Central memory CD4-positive, alpha-beta T cell (primary cell): Measurements from ENCODE around the gene CACNG5.

Experiments
- DNase-seq: peaks from one replicate; pipeline ENCODE4 v3.0.0; 2022

CACNG5 gene

DNA sequence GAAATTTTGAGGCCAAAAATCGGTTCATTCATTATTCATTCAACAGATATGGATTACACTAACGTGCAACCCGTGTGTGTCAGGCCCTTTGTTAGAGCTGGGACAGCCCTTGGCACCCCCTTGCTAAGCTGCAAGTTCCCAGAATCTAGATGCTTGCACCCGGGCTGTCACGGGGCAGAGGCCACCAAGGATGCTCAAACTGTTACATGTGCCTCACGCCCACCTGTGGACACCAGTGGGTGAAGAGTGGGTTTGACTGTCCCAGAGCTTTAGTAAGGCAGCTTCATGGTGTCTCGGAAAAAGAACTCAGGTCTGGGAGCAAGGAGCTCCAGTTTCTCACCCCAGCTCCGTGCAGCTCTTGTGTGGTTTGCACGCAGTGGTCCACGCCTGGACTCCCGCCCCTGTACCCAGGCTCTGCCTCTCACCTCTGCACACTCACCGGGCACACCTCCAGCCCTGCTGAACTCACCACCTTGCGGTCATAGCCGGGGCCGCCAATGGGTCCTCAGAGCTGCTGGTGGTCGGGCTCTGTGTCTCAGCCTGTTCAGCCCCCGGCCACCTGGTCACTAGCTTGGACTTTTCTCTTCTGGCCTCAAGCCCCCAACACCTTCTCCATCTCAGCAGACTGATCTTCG lies 75.9 kb downstream of the CACNG5 start:
- no peak for DNase-seq

DNA sequence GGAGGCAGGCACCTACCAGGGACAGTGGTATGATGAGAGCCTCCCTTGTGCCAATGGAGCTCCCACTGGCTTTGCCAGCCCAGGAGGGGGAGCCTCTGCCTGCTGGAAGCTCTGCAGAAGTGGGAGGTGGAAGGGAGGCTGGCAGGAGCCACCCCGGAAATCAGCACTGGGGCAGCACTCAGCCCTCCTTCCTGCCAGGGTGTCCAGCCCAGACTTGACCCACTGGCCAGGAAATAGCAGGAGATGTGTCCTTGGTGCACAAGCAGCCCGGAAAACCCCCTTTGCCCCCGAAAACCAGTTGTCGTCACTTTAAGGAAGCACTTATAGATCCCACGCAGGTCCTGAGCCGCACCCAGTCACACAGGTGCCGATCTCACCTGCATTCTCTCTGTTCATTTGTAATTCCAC lies 80.3 kb downstream of the CACNG5 start:
- DNase-seq: no peak

DNA sequence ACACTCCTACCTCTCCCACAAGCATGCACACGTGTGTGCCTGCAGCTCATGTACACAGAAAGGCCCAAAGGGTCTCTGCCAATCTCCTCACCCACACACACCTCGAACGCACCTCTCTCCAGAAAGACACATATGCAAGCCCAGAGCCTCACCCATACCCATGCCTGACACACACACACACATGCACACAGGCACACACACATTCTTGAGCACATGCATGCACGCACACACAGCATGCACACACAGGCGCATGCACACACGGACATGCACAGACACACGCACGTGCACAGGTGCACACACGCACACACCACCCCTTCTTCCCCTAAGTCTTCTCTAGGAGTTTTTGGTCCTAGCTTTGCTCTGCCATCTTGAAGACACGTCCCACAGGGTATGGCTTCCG lies 80.9 kb downstream of the CACNG5 start:
- no peak for DNase-seq

DNA sequence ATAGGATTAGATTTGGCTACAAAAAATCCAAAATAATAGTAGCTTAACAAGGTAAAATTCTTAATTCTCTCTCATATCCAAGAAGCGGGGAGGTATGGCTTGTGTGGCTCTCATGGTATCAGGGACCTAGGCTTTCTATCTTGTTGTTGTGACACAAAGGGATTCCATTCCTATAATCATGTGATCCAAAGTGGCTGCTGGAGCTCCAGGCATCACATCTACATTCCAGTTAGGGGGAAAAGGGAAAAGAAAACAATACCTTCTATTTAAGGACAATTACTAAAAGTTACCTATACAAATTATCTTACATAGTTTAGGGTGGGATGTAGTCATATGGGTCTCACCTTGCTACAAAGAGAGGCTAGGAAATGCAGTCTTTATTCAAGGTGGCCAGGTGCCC lies 82.0 kb downstream of the CACNG5 start:
- no peak for DNase-seq

DNA sequence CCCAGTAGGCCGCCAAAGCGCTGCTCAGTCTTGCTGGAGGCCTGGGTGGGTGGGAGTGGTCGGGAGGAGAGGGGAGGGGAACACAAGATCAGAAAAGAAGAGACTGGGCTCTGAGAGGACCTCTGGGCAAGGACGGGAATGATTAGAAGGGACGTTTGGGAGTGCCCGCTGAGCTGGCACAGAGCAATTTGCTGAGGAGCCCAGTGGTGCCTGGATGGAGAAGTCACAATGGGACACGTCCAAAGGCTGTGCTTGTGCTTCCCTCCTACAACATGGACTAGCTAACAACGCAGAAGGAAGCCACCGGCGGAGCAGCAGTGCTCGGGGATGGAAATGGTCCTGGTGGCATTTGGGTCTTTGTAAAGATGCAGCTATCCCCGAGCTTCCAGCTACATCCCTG lies 84.0 kb downstream of the CACNG5 start:
- no peak for DNase-seq

DNA sequence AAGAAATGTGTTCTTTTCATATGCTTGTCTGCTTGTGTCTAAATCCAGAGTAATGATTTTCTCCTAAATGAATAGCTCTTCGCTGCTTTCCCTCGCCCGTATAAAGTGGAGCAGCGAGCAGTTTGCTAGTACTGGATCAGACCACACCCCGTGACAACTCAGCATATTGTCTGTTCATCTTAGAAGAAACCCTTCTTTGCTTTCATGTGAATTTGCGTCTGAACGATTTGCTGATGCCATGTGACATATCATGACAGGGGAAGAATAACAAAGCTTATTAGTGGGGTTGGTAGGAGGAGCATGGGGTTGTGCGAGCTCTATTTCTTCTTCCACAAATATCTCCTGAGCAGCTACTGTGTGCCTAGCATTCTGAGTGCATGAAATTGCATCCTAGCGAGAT lies 85.5 kb downstream of the CACNG5 start:
- DNase-seq: no peak

DNA sequence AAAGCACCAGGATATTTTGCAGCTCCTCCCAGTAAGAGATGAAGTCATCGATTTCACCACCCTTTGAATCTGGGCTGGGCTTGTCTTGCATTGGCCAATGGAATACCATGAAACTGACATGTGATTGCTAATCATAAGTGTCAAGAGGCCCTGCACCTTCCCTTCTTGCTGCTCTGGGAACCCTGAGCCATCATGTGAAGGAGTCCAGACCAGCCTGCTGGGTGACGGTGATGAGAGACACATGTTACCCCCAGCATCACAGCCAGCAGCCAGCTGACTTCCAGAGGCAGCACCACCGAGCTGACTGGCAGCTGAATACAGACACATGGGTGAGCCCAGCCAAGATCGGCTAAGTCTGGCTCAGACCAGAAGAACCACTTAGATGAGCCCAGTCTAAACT lies 86.0 kb downstream of the CACNG5 start:
- DNase-seq: no peak

DNA sequence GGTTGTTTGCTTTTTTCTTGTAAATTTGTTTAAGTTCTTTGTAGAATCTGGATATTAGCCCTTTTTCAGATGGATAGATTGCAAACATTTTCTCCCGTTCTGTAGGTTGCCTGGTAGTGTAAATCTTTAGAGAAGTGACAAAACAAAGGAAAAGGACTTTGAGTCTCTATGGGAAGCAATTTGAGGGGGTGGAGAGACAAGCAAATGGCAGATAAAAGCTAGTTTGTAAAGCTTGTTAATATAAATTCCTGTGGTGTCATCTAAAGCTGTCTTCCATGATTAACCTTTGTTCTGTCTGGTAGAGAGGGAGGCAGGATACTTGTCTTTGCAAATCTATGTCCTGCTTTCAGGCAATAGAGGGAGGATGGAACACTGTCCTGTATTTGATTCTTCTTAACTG lies 89.0 kb downstream of the CACNG5 start:
- DNase-seq: no peak

DNA sequence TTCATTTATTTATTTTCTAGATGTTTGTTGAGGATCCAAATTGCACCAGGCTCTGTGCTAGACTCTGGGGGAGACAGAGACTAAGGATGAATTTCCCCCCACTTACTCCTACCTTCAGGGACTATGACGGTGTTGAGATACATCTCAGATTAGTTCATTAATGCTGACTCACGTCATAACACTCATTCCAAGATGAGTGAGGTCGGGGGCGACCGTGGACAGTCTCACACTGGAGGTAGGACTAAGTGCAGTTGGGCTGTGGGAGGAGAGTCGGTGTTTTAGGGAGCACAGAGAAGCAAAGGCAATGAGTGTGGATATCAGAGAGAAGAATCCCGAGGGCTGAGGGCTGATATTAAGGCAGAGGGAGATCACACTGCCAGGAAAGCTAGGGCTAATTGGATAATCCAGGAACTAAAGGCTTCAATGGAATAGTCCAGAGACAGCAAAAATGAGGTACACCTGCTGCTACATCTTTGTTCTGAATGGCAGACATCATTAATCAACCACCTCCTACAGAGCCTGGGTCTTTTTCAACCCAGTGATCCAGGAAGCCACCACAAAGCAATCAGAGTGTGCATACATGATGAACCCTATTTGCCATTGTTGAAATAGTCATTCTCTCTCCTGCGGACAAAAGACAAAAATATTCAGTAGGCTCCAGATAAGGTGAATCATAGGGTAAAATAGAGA lies 91.0 kb downstream of the CACNG5 start:
- no peak for DNase-seq

DNA sequence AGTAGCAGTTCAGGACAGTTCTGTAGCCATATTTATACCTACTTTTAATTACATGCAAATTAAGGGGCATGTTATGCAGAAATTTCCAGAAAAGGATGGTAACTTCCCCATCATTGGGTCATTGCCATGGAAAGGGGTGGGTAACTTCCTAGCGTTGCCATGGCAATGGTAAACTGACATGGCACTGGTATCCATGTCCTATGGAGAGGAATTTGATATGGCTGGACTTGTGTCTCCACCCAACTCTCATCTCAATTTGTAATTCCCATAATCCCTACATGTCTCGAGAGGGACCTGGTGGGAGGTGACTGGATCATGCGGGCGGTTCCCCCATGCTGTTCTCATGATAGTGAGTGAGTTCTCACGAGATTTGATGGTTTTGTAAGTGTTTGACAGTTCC lies 94.0 kb downstream of the CACNG5 start:
- no peak for DNase-seq

DNA sequence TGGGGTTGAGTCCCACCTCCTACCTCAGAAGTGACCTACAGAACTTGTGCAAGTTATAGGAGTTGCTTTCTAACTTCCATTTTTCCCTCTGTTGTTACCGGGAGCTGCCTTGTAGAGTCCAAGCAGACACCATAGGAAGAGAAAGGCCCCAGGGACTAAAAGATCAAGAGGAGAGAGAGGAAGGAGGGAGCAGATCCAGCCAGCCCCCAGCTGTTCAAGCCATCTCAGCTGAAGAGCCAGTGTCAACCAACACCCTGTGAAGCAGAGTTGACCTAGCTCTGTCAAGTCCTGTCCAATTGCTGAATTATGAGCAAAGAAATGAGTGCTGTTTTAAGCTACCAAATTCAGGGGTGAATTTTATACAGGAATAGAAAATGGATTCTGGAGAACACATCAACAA lies 94.7 kb downstream of the CACNG5 start:
- no peak for DNase-seq

DNA sequence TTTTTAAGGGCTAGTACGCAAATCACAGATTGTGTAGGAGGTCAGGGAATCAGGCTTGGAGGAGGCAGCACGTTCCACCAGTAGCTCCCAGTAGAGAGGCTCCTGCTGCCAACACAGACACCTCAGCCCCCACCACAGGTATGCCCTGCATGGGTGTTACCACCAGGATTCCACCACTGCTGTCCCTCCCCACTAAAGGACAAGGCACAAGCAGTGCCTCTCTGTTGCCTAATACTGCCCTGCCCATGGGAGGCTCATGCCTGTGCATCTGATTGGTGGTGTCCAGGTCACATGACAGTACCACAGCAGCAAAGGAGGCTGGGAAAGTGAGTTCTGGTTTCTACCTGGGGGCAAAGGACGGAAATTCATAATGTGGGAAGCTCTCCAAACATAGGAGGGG lies 96.0 kb downstream of the CACNG5 start:
- DNase-seq: no peak

DNA sequence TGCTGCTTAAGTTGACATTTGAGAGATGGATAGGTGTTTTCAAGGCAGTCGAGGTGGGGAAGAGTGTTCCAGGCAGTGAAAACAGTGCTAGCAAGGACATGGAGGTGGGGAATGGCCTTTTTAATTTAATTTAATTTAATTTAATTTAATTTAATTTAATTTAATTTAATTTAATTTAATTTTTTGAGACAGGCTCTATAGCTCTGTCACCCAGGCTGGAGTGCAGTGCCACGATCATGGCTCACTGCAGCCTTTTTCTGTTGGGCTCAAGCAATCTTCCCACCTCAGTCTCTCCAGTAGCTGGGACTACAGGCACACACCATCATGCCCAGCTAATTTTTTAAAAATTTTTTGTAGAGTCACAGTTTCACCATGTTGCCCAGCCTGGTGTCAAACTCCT lies 97.4 kb downstream of the CACNG5 start:
- DNase-seq: no peak

DNA sequence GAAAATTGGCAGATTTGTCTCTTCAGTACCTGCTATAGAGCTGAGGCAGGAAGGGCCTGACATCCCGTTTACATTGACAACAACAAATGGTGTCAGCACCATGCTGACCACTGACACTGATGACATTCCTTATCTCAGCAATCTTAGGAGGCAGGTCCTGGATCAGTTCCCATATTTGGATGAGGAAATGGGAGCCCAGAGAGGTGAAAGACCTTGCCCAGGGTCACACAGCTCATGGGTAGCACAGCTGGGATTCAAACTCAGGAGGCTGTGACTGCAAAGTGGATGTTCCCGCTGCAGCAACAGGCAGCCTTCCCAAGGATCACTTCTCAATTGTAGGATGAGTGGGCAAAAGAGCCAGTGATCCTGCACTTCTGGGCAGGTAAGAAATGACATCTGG lies 99.1 kb downstream of the CACNG5 start:
- DNase-seq: no peak
